Embryonic facial prominence (tissue), 1 donor: ENCODE measurements around the gene RBM44.
A peak's percentile ranks its signal among the peaks of the same experiment; 100 is the strongest.

Experiments
- DNase-seq: peaks from one replicate; pipeline ENCODE4 v3.0.0-alpha.2; 2016; ENCODE audit errors: extremely low spot score

RBM44 gene

GRCh38 chr2:237870126-237870525 is 71.5 kb downstream of the RBM44 start:
- DNase-seq: no peak

- DNase-seq: no peak
Measured at GRCh38 chr2:237870754-237871651, 72.4 kb downstream of the RBM44 start.

GRCh38 chr2:237872178-237872887 is 73.8 kb downstream of the RBM44 start:
- DNase-seq: no peak

GRCh38 chr2:237873421-237873831 is 74.8 kb downstream of the RBM44 start:
- DNase-seq: peak; percentile 27

- DNase-seq: no peak
Measured at GRCh38 chr2:237873897-237874551, 75.4 kb downstream of the RBM44 start.

GRCh38 chr2:237874585-237875161 is 76.1 kb downstream of the RBM44 start:
- DNase-seq: no peak

GRCh38 chr2:237875256-237876060 is 76.9 kb downstream of the RBM44 start:
- DNase-seq: no peak

GRCh38 chr2:237876061-237876526 is 77.5 kb downstream of the RBM44 start:
- no peak for DNase-seq

- no peak for DNase-seq
Measured at GRCh38 chr2:237876532-237876931, 78.0 kb downstream of the RBM44 start.

GRCh38 chr2:237876951-237877491 is 78.4 kb downstream of the RBM44 start:
- no peak for DNase-seq

GRCh38 chr2:237877576-237878307 is 79.2 kb downstream of the RBM44 start:
- no peak for DNase-seq

- DNase-seq: no peak
Measured at GRCh38 chr2:237878321-237879057, 79.9 kb downstream of the RBM44 start.

- no peak for DNase-seq
Measured at GRCh38 chr2:237879058-237879430, 80.5 kb downstream of the RBM44 start.

- no peak for DNase-seq
Measured at GRCh38 chr2:237879991-237880560, 81.5 kb downstream of the RBM44 start.

- DNase-seq: no peak
Measured at GRCh38 chr2:237882510-237883481, 84.2 kb downstream of the RBM44 start.

GRCh38 chr2:237883951-237884446 is 85.4 kb downstream of the RBM44 start:
- DNase-seq: no peak

GRCh38 chr2:237884681-237885080 is 86.1 kb downstream of the RBM44 start:
- DNase-seq: no peak
